Sciatic nerve (tissue), 2 donors: ENCODE measurements around the gene FGF14. TPM values are rescaled to one million over a fixed set of nuclear protein-coding genes. Genes with fewer than 3 reads are reported as not detected.
"Not testable (repeated sequence)": the region's sequence is repeated elsewhere in the genome, so short reads cannot be mapped to it uniquely, and the experiment has no call there.

Experiments used
- ATAC-seq: fragments of 200-7000 bp; cut with Tn5 transposase; one replicate; pipeline ENCODE4 v1.9.1; 2020; ENCODE audit warnings: mild to moderate bottlenecking, moderate library complexity
- DNase-seq: peaks from one replicate; pipeline ENCODE4 v3.0.0-alpha.2; 2020; ENCODE audit warnings: low spot score
- intact Hi-C: fragments of 100-400 bp; cut with DNase I; formaldehyde crosslinking; loops from one replicate; pipeline ENCODE4 v1.14.2; 2022
- total RNA-seq: library from RNA; stranded (reverse); fragmentation: NEBNext Ultra II Directional; extraction: Animal tissue kit (Norgen Biotek cat#: 25700); gene quantifications from one replicate; pipeline ENCODE4 v1.2.1, GENCODE V29; 2021
- donor health status: DM: no; HTN: no; CAD: no.
- donor health status: DM: no; HTN: no; CAD: no.

The FGF14 gene
- total RNA-seq, 1 donor from 2014 or later: 1.4 TPM

DNA sequence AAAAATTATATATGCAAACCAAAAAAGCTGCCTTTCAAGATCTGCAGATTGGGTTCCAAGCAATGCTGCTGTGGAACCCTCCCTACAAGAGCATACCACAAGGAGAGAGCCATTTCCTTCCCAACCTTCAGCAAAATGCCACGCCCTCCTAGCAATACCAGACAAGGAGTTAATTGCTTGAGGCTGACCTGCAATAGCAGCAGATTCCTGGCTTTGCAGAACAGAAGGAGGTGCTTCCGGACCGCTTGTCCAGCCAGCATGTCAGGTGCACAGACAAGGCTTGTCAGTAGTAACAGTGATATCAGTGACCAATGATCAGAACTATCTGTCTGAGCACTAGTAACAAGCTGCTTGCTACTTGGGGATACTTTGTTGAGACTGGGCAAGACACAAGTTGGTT, 301.6 kb downstream of the FGF14 start:
- intact Hi-C loops: no loop called here
- no peak for DNase-seq
- no peak for ATAC-seq

DNA sequence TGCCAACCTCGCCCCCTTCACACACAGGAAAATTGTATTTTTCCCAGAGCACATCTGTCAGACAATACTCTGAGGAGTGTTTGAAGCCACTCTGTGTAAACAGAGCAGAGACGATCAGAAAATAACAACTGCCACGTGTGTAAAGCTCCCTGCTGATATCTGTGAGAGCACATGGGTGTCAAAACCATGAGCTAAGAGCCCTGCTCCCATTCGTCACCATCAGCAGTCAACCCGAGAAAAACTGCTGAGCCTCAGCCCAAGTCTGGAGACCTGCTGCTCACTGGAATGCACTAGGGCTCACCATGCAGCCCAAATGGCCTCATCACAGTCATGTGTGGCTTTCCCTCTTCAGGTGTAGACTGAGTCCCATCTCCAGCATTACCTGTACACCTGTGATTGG, 304.1 kb downstream of the FGF14 start:
- no peak for ATAC-seq
- intact Hi-C loops: no loop called here
- no peak for DNase-seq

DNA sequence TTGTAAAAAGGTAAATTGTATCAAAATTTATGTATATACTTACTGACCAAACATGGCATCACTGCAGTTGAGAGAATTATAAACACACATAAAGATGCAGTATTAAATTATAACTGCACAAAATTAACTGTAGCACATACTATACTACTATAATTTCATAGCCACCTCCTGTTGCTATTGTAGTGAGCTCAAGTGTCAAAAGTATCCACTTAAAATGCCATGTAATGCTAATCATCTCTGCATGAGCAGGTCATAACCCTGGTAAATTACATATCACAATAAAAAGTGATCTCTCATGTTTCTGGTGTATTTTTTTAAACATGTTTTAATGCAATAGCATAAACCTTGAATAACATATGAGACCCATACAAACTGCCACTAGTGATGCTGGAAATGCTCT, 308.6 kb downstream of the FGF14 start:
- ATAC-seq: not testable (repeated sequence)

DNA sequence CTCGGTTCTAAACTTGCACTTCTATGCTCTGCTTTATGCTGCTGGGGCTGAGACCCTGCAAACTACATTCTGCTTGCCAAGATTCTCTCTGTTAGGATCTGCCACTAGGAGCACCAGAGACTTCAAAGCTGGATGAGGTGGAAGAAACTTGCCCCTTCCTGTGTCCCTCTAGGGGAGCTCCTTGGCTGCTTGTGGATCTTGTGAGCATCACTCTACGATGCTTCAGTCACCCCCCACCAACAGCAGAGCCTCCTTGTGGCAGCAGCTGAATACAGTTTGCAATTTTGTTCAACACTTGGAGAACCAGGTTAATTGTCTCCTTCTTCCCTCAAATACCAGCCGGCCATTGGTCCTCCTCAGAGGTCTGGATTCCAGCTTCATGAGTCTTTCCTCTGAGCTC, 310.6 kb downstream of the FGF14 start:
- ATAC-seq (no peak), DNase-seq (no peak)
- intact Hi-C loops: no loop called here

More for the DNA sequence above, 308.6 kb downstream of the FGF14 start:
- DNase-seq, intact Hi-C loops: not testable (repeated sequence)

DNA sequence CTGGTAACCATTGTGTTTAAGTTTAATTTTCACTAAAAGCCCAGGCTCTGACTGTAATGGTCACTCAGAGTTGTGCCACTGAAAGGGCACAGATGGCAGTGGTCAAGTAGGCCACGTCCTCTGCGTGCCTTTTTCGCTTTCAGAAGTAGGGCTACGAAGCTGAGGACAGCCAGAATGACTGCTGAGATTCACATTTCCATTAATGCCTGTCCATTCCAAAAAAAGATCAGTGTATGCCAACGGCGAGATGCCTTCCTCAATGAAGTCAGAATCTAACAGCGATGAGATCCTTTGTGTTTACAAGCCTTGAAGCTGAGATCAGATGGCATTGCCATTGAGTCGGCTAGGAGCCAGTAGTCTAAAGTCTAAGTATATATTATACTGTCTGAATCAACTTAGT, 311.3 kb downstream of the FGF14 start:
- ATAC-seq (no peak), DNase-seq (no peak)
- intact Hi-C loops: no loop called here

DNA sequence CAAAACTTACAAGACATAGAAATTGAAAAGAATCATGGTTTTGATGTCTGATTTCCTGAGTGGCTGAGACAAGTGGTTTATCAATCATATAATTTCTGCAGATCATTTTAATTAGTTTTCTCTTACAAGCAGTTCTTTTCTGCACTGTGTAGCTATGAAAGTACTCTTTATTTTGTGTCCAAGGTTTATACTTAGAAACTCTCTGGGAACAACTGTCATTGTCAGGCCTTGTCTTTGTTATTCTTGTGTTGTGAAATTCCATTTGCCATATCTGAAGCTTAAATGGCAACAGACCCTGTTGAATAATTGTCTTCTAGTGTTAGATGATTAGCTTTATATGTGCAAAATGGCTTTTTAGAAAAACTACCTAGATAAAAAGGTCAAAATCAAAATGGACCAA, 312.1 kb downstream of the FGF14 start:
- DNase-seq (no peak), ATAC-seq (no peak)
- intact Hi-C loops: no loop called here

DNA sequence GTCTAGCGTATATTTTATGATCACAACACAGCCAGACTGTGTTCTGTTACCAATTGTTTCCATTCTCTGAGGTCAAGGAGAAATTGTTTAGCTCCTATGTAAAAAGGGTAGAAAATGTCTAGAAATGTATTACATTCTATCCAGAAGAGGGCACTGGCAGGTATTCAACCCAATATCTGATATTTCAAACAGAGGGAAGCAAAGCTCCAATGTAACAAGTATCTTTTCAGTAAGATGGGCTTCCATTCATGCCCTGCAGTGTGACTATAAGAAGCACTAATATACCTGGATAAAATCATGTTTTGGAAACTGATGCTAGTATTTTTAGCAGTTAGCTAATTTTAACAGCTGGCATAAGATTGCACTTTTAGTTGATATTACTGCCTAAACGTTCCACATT, 312.7 kb downstream of the FGF14 start:
- DNase-seq (no peak), ATAC-seq (no peak)

DNA sequence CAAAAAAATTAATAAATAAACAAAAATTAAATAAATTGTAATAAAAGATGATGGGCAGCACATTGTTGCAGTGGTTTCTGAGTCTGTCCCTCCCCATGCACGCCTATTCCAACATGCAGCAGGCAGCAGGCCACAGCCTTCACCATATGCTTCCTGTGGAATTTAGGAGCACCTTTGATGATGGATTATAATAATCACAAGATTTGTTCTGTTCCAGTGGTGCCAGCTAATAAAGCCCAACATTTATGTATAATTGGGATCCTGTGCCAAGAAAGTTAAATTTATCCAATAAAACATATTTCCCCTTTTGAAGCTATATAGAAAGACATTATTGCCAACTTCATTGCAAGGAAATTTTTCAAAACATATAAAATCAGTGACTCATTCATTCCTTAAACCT, 328.6 kb downstream of the FGF14 start:
- no peak for ATAC-seq
- intact Hi-C loops: no loop called here
- DNase-seq: no peak

More for the DNA sequence above, 312.7 kb downstream of the FGF14 start:
- intact Hi-C loops: no loop called here

DNA sequence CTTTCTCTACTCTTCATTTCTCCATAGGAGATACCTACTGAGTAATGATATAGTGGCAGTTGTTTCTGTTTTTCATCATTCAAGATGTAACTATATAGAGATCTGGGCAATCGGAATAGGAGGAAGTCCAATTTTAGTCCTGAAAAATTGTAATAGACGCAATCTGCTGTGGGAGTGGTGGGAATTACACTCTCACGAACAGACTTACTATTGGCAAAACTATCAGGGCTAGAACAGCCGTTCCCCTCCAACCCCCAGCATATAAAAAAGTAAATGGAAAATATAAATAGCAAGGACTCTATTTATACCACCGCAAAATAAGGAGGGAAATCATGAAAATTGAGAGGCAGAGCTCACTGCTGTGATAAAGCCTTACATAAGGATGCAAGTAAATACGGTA, 330.1 kb downstream of the FGF14 start:
- no peak for DNase-seq
- intact Hi-C loops: no loop called here
- ATAC-seq: no peak

DNA sequence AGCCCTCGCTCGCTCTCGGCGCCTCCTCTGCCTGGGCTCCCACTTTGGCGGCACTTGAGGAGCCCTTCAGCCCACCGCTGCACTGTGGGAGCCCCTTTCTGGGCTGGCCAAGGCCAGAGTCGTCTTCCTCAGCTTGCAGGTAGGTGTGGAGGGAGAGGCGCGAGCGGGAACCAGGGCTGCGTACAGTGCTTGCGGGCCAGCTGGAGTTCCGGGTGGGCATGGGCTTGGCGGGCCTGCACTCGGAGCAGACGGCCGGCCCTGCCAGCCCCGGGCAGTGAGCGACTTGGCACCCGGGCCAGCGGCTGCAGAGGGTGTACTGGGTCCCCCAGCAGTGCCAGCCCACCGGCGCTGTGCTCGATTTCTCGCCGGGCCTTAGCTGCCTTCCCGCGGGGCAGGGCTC, 333.5 kb downstream of the FGF14 start:
- ATAC-seq, DNase-seq, intact Hi-C loops: not testable (repeated sequence)

DNA sequence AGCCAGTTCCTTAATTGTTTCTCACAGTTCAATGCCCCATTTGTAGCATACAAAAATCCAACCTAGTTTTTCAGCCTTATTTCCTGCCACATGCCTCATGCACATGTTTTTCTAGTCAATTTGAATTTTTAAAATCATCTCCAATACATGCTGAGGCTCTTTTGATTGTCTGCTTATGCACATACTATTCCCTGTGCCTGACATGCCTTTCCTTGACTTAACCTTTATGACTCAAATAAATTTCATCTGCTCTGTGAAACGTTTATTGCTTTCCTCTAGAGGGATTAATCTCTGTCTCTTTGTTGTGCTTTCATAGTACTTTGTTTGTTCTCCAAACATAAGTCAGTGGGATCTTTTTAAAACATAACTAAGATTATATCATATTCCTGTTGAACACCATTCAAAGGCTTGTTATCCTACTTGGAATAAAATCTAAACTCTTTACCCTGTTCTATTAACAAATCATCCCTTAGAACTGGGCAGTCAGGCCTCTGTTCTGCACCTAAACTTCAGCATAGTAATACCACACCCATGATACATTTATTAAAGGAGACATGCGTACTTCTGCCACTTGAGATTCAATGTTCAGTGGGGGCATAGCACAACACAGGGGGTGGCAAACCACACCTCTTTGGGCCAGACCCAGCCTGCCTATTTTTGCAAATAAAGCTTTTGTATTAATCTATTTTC, 346.6 kb downstream of the FGF14 start:
- intact Hi-C loops: no loop called here
- ATAC-seq: no peak
- DNase-seq: no peak

DNA sequence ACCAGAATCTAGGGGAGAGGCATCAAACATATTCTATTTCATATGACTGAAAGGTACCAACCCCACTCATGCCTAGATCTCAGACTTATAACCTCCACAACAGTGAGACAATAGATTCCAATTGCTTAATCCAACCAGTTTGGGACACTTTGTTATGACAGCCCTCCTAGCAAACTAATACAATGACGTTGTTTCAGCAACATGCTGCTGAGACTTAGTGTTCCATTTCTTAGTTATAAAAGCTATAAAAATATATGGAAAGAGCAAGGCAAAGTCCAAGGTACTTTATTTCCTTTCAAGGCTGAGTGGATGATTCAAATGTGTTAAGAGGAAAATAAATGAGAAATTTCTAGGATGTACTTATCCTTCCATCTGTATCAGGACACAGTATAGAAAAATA, 352.0 kb downstream of the FGF14 start:
- ATAC-seq (no peak), DNase-seq (no peak)
- intact Hi-C loops: no loop called here

DNA sequence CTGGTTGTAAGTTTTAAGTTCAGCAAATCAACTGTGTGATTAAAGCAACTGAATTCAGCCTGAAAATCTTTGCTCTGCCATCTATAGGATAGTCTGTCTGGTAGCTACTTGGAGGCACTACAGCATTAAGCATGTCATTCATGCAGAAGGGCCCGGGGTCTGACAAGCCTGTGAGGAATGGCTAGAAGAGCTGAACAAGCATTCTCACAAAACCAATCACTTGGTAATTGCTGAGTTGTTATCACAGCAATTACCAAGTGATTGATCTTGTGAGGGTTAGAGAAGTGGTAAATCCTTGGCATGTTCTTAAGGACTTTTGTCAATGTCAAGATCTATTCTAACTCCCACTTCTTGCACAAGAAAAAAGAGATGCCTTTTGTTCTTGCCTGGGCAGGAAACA, 356.1 kb downstream of the FGF14 start:
- DNase-seq: no peak
- ATAC-seq: no peak
- intact Hi-C loops: no loop called here

DNA sequence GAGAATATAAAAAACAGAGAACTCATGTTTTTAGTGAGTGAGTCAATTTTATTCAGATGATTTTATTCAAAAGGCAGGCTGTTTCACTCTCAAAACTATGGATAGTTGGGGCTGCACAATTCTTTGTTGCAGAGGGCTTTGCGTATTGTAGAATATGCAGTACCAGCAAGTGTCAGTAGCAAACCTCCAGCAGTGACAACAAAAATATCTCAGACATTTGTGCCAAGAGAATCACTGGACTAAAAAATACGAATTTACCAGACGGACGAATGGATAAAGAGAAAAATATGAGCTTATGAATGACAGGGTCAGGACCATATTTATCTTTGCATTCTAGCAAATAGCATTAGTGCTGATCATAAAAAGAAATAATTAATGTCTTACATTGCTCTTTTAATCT, 359.1 kb downstream of the FGF14 start:
- ATAC-seq: no peak
- no peak for DNase-seq
- intact Hi-C loops: no loop called here

DNA sequence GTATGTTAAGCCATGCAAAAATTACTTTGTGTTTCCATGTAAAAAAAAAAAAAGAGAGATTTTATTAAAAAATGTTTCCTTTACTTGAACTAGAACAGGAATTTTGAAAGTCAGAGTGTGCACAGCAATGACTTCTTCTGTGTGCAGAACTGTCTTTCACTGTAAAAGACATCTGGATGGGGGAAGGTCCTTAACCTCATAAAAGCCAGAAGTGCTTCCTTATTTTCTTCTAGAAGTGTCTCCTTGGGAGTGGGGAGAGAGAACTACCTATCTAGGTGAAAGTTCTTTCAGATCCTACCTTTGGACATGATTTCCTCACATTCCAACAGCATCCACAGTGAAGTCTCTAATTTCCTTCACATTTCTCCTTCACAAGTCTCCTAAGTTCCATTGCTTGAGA, 360.3 kb downstream of the FGF14 start:
- intact Hi-C loops: no loop called here
- DNase-seq (no peak), ATAC-seq (no peak)

DNA sequence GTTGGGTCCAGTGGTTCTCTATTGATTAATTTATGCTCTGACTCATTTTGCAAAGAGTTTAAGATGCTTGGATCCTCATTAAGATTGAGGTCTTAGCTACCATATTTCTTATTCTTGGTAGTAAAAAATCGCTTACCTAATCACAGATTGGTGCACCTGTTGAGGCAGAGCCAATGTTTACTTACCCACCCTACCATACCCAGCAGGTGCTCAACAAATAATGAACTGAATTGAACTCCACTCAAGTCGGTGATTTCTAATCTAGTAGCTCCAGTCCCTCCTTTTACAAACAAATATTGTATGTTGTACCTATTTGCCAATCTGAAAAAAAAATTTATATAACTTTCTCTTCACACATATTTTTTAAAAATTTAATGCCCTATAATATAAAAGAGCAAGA, 361.0 kb downstream of the FGF14 start:
- no peak for DNase-seq
- no peak for ATAC-seq
- intact Hi-C loops: no loop called here

DNA sequence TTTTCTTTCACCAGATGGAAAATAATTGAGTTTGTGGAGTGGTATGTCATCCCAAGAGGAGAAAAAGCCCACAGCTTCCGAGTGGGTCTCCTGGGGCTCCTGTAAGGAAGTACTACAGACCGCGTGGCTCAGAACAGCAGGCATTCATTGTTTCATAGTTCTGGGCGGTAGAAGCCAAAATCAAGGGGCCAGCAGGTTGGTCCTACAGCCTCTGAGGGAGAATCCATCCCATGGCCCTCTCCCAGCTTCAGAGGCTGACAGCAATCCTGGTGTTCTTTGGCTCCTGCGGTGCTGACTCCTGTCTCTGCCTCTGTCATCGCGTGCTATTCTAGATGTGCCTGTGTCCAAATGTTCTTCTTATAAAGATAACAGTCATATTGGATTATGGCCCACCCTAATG, 362.6 kb downstream of the FGF14 start:
- no peak for ATAC-seq
- intact Hi-C loops: no loop called here
- DNase-seq: no peak

DNA sequence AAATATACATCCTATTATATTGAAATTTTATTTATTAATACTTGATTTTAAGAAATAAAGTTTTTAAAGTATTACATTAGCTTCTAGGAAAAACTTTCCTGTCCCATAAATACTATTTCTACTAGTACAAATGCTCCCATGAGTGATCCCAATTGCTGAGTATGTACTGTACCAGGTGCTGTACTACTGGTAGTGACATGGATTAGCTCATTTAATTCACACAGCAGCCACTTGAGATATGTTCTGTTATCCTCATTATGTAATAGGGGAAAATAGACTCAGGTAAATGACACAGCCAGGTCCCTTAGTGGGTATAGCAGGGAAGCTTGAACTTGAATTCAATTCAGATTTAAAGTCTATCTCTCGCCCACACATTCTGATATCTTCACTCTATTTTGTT, 363.1 kb downstream of the FGF14 start:
- ATAC-seq (no peak), DNase-seq (no peak)
- intact Hi-C loops: no loop called here

DNA sequence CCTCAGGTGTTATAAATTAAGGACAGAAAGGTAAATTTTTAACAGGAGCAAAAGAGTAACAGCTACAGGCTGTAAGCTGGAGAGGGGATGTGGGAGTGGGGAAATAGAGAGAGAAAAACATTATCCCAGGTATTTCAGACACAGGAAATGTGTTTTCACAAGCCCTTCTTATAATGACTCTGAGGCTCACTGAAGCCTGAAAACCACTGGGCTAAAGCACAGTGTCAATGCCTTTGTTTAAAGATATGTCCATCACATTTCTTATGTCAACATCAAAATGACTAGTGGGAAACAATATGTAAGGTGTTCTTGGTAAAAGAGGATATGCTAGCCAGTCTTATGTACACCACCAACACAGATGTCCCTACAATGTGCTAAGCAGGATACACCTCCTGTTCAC, 365.9 kb downstream of the FGF14 start:
- no peak for ATAC-seq
- intact Hi-C loops: no loop called here
- DNase-seq: no peak

DNA sequence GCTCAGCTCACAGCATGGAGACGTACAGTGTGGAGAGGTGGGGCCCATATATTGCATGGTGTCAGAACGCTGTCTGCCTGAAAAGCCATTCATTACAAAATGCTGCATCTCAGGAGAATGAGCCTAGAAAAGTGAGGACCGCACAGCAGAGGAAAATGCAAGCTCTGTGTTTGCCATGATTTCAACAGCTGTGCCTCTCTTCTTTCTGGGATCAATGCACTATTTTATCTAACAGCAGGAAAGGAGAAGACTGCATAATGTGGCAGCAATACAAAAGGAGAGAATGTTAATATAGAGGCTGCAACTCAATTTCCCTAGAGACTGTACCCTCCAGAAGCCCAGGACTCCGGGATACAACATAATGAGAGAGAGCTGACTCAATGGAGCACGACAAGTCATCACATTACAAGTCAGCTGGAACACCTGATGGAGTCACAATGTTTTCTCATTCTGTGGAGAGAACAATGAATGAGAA, 368.0 kb downstream of the FGF14 start:
- no peak for DNase-seq
- intact Hi-C loops: no loop called here
- no peak for ATAC-seq

DNA sequence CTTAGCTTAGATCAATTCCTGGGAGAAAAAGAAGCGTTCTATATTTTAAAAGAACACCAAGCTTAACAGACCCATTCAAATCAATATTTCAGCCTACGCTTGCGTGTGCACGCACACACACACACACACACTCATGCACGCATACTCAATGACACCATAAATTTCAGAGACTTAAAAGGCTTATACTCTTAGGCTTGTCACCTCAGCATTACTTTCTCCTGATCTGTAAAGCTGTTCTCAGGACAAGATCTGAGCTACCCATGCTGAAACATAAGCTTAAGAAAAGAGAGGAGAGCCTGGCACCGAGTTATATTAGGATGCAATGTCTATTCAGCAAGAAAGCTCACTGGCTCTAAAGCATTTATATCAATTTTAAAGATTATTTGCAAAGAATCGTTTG, 368.5 kb downstream of the FGF14 start:
- ATAC-seq: no peak
- DNase-seq: no peak
- intact Hi-C loops: no loop called here
